Upper lobe of left lung (tissue), 6 donors: Measurements from ENCODE around the gene C1QC. TPM values are rescaled to one million over a fixed set of nuclear protein-coding genes. Genes with fewer than 3 reads are reported as not detected.

Experiments used
- ATAC-seq, 2 donors: fragments of 200-7000 bp; cut with Tn5 transposase; one replicate each; pipeline ENCODE4 v1.9.1; 2022; ENCODE audit warnings: mild to moderate bottlenecking in 2 of 2, moderate library complexity in 2 of 2; ENCODE audit not compliant: low FRiP score in 2 of 2
- DNase-seq, 2 donors: peaks; one replicate each; pipeline ENCODE4 v3.0.0-alpha.2; 2019 to 2020
- H3K27ac ChIP-seq, 4 donors: fragments of 200-600 bp; sonication (generic); one replicate each; pipeline ENCODE4 v1.5.1; 2016 to 2019
- H3K27me3 ChIP-seq, 4 donors: fragments of 200-600 bp; sonication (generic); one replicate each; pipeline ENCODE4 v1.5.1; 2017 to 2019
- H3K36me3 ChIP-seq, 4 donors: fragments of 200-600 bp; sonication (generic); one replicate each; pipeline ENCODE4 v1.5.1; 2016 to 2019
- H3K4me1 ChIP-seq, 4 donors: fragments of 200-600 bp; sonication (generic); one replicate each; pipeline ENCODE4 v1.5.1; 2018 to 2019
- H3K4me3 ChIP-seq, 4 donors: fragments of 200-600 bp; sonication (generic); one replicate each; pipeline ENCODE4 v1.5.1; 2017 to 2019; ENCODE audit warnings: mild to moderate bottlenecking in 2 of 4, moderate library complexity in 1 of 4
- H3K9me3 ChIP-seq, 4 donors: fragments of 200-600 bp; sonication (generic); one replicate each; pipeline ENCODE4 v1.5.1; 2018 to 2019
- CTCF ChIP-seq, 6 experiments: fragments of 450-650 bp in 4 of 6; fragments of 200-600 bp in 2 of 6; sonication (generic) in 2 of 6; IDR thresholded peaks; one replicate each; pipeline ENCODE4 v1.5.1; 2016 to 2019; ENCODE audit warnings: antibody characterized with exemption in 6 of 6
- EP300 ChIP-seq, 4 donors: sonication (generic); formaldehyde crosslinking; IDR thresholded peaks; one replicate each; pipeline ENCODE4 v1.5.1; 2017; ENCODE audit warnings: antibody characterized with exemption in 4 of 4, control low read depth in 2 of 4
- POLR2A ChIP-seq, 4 donors: fragments of 450-650 bp; IDR thresholded peaks; one replicate each; pipeline ENCODE4 v1.5.1; 2016 to 2017; ENCODE audit warnings: antibody characterized with exemption in 4 of 4, mild to moderate bottlenecking in 2 of 4
- POLR2AphosphoS5 ChIP-seq, 2 donors: sonication (generic); formaldehyde crosslinking; IDR thresholded peaks; one replicate each; pipeline ENCODE4 v1.5.1; 2017; ENCODE audit warnings: antibody characterized with exemption in 2 of 2
- WGBS, 2 donors: methylation state at CpG; one replicate each; pipeline ENCODE4 v1.1.5; 2017 to 2018; 5-methylcytosine and 5-hydroxymethylcytosine counted together
- total RNA-seq, 6 donors: library from RNA; depleted of rRNA in 4 of 6; stranded (reverse); fragments of >200 nt in 4 of 6; gene quantifications; one replicate each; pipeline versions ENCODE4 v1.1.0 to v1.2.1, GENCODE V29; 2016 to 2021
- donor health status: DM: no; HTN: no; CAD: no; lungs with moderate emphysema.
- donor health status: DM: no; HTN: yes; CAD: no; lungs with severe emphysema.

C1QC gene
- total RNA-seq, 6 donors from 2014 or later = 188 to 817 (median 529) TPM

DNA sequence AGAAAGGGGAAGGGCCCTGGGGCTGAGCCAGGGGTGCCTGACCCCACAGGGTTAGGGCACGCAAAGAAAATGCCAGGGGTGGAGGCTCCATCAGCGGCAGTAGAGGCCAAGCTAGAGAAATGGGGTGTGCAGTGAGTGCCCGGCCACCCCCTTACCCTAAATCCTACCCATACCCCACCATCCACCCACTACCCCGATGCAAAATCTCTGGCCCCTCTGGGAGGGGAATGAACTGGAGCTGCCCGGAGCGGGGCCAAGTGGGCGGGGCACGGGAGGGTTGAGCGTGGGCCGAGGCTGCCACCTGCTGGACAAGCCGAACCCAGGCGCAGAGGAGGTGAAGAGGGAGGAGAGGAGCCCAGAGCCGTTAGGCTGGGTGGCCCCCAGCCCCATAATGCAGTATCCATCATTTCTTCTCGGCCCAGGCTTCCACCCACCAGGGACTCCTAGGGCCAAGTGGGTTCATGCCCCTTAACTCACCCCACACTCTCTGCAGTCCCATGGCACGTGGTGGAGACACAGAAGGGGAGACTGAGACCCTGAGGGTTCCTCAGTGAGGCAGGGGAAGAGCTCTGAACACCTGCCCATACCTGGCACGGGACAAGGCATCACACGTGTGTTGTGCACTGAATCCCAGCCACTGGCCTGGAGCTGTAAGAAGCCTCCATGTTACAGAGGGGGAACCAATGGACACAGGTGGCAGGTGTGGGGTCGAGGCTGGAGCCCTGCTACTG, 1.4 kb upstream of the C1QC start:
- ATAC-seq (peak; percentile 68 to 86), DNase-seq (peak; percentile 73 to 97)
- Histone ChIP-seq H3K27me3 (no peaks in the 10 kb centered on the region), H3K9me3 (no peaks in the 10 kb centered on the region), H3K36me3 (no peaks in the 10 kb centered on the region), H3K4me3 (no peak overlapping the region), H3K27ac (peak overlapping the region in 1 of 4 donors; percentile 21), H3K4me1 (peaks cover 0 to 6% (median 2%) of the 10 kb centered on the region in 4 donors)
- 0 to 10% methylated on average over 4 to 18 of the region's 18 CpGs for WGBS, 2 donors
- no peak for TF ChIP-seq EP300 (IDR thresholded peaks at IDR 0.05)
- peak; percentile 80 to 93 (median 90) for TF ChIP-seq CTCF (IDR thresholded peaks at IDR 0.05)

DNA sequence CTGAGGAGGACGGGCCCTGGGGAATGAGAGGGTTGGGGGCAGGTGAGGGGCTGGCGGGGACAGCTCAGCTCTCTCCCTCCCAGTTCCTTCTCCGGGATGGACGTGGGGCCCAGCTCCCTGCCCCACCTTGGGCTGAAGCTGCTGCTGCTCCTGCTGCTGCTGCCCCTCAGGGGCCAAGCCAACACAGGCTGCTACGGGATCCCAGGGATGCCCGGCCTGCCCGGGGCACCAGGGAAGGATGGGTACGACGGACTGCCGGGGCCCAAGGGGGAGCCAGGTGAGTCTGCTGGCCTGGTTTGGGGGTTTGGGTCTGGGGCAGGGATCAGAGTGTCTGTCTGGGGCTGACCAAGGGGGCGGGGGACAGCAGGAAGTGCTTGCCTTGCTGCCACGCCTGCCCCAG, 495 bp downstream of the C1QC start:
- peak in 1 of 2 donors; percentile 74 for DNase-seq
- WGBS, 2 donors = 72 to 78% methylated on average over 7 to 12 of the region's 12 CpGs
- peak overlapping the region in 3 of 4 donors; percentile 30 to 85 (median 63) for H3K27ac ChIP-seq

DNA sequence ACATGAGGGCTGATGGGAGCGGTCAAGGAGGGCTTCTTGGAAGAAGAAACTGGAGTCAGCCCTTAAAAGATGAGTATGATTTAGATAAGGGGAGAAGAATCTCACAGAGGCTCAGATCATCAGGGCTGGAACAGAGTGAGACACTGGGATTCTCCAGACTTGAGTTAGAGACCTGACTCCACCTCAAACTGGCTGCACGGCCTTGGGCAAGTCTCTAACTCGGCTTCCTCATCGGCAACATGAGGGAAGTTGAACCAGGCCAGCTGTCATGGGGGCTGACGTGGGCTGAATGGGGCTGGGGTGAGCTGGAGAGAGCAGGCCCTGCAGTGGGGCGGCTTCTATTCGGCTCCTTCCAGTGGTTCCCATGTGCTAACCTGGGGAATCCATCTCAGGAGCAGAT, 2.5 kb downstream of the C1QC start:
- DNase-seq (peak in 1 of 2 donors; percentile 47), ATAC-seq (peak in 1 of 2 donors; percentile 50)
- 59 to 74% methylated on average over 7 of the region's 7 CpGs for WGBS, 2 donors
- peaks cover 0 to 6% (median 2%) of the 10 kb centered on the region in 4 donors for H3K4me1 ChIP-seq
- no peaks in the 10 kb centered on the region for H3K9me3 ChIP-seq
- H3K27ac ChIP-seq = peak overlapping the region in 1 of 4 donors; percentile 75
- H3K36me3 ChIP-seq = no peaks in the 10 kb centered on the region
- peak overlapping the region in 1 of 4 donors; percentile 44 for H3K4me3 ChIP-seq
- no peak for TF ChIP-seq CTCF (IDR thresholded peaks at IDR 0.05)
- TF ChIP-seq POLR2A (IDR thresholded peaks at IDR 0.05) = peak in 1 of 4 donors; percentile 52
- peak in 1 of 2 donors; percentile 18 for TF ChIP-seq POLR2AphosphoS5 (IDR thresholded peaks at IDR 0.05)
- no peaks in the 10 kb centered on the region for H3K27me3 ChIP-seq

More for the DNA sequence above, 495 bp downstream of the C1QC start:
- H3K36me3 ChIP-seq = no peaks in the 10 kb centered on the region
- H3K9me3 ChIP-seq = no peaks in the 10 kb centered on the region
- H3K27me3 ChIP-seq = no peaks in the 10 kb centered on the region
- H3K4me1 ChIP-seq = peaks cover 0 to 6% (median 2%) of the 10 kb centered on the region in 4 donors
- no peak for ATAC-seq
- TF ChIP-seq CTCF (IDR thresholded peaks at IDR 0.05) (no peak), EP300 (IDR thresholded peaks at IDR 0.05) (no peak), POLR2AphosphoS5 (IDR thresholded peaks at IDR 0.05) (no peak), POLR2A (IDR thresholded peaks at IDR 0.05) (no peak)
- H3K4me3 ChIP-seq = peak overlapping the region in 3 of 4 donors; percentile 25 to 44 (median 38)

DNA sequence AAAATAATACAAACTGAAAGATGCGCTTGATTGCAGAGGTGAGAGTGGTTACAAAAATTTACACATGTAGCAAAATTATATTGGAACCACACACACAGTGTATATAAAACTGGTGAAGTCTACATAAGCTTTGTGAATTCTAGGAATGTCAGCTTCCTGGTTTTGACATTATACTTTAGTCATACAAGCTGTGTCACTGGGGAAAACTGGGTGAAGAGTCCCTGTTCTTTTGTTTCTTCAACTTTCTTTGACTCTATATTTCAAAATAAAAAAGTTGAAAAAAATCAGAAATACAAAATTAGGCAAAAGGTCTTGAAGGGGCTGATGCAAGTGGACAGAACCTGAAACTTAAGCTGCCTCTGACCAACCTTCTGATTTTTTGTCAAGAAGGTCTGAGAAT, 3.0 kb downstream of the C1QC start:
- Histone ChIP-seq H3K27ac (peak overlapping the region in 1 of 4 donors; percentile 75), H3K4me1 (peaks cover 0 to 6% (median 2%) of the 10 kb centered on the region in 4 donors), H3K36me3 (no peaks in the 10 kb centered on the region), H3K9me3 (no peaks in the 10 kb centered on the region), H3K4me3 (peak overlapping the region in 1 of 4 donors; percentile 44), H3K27me3 (no peaks in the 10 kb centered on the region)
- TF ChIP-seq EP300 (IDR thresholded peaks at IDR 0.05) = no peak
- TF ChIP-seq POLR2AphosphoS5 (IDR thresholded peaks at IDR 0.05) = no peak
- no peak for TF ChIP-seq POLR2A (IDR thresholded peaks at IDR 0.05)
- no peak for TF ChIP-seq CTCF (IDR thresholded peaks at IDR 0.05)
- DNase-seq = no peak
- ATAC-seq = no peak
- 0 to 89% methylated on average over 1 of the region's 1 CpG for WGBS, 2 donors
